ENCODE measurements around the gene MAPK4. TPM values are rescaled to one million over a fixed set of nuclear protein-coding genes. Genes with fewer than 3 reads are reported as not detected.

Gene MAPK4
- polyA plus RNA-seq, 1 donor: 9.7 TPM

DNA sequence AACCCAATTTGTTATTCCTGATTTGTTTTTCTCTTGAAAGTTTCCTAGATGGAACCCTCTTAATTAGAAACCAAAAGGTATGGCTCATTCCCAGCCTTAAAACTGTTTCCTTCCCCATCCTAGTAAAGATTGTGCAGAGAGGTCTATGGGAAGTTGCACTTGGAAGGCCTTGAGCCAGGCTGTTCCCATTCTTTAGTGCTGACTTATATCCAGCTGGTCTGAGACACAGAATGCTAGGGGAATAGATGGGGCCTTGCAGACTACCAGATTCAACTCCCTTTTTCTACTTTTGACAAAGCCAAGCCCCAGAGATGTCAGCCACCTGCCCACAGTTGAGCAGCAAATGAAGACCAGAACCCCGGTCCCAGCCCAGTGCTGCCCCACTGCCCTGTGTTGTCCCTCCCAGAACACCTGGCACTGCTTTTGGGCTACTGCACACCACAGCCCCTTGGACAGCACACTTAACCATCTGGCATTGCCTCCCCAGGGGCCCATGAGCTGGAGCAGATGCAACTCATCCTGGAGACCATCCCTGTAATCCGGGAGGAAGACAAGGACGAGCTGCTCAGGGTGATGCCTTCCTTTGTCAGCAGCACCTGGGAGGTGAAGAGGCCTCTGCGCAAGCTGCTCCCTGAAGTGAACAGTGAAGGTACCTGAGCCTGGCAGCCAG lies 161.7 kb downstream of the MAPK4 start:
- peak; percentile 20 for DNase-seq

DNA sequence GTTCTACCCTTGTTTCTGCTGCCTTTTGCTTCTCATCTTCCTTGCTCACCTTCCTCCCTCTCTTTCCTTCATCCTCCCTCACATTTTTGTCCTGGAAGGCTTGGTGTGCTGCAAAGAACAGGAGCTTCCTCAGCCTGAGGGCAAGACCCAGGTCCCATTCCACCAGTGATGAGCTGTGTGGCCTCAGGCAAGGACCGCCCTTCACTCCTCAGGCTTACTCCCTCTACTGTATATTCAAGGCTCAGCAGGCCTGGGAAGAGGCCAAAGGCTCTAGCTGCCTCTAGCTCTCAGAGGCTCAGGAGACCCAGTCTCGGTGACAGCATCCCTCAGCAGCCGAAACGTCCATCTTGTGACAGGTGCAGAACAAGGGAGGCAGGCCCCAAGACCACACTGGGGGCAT lies 162.4 kb downstream of the MAPK4 start:
- DNase-seq: no peak

DNA sequence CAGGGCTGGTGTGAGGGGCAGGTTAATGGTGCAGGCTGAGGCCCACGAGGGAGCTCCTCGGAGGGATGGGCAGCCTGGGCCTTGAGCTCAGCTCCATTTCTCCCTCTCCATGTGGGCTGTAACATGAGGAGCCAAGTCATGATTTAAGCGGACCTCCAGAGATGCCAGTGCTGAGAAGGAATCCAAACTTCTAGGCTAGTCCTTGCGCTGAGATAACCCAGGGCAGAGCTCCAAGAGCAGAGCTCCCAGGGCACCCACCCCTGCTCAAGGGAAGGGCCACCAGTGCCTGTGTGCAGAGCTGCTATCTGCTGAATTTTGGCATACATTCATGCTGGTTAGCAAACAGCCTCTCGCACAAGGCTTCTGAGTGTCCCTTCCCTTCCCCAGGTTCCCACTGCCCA lies 164.9 kb downstream of the MAPK4 start:
- DNase-seq: no peak

DNA sequence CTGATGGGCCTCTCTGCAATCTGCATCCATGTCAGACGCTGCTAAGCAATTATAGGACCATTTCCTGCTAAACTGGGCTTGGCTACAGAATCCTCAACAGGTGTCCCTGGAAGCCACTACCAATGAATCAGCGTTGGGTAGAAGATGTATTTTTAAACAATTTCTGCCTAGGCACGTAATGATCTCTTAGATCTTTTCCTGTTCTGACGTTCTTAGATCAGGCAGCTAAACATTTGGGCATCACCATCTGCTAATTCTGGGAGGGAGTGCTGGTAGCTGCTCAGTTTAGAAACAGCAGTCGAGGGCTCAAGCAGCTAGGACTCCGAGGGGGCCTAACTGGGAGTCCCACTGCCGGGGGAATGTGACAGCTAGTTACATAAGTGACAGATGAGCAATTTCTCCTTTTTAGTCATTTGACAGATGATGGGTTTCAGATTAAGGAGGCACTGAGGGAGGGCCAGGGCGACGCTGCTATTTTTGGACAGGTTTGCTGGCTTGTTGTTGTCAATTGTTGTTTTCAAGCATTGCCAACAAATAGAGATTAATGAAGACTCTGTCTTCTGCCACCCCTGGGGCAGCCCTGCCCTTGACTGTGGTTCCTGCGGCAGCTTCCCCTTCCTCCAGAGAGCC lies 167.2 kb downstream of the MAPK4 start:
- no peak for DNase-seq

DNA sequence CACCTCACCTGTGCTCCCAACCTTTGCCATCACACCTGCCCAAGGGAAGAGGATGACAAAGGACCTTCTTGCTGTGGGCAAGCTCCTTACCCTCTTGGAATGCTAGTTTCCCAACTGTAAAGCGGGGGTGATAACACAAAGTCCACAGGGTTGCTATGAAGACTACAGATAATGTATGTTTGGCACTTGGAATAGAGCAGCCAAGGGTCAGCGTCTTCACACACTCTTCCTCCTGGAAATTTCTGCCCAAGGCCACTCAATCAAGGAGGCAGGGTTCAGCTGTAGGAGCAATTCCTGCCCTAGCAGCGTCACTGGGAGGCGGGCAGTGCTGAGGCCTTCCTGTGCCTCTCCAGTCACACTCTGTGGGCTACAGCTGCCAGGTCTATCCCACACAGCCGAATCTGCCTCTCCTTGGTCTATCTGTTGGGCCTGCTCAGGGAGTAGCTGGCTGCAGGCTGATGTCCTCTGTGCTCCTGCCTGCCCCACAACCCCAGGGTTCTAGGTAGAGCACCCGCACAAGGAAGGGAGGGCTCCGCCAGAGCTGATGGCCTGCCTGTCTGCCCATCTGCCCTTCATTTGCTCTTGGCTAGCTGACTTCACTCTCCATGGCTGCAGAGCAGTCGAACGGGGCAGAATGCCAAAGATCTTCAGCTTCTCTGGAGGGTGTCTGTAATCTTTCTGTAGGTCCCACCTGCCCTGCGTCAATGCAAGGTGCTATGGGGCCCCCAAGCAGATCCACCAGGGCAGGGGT lies 168.0 kb downstream of the MAPK4 start:
- DNase-seq: no peak

DNA sequence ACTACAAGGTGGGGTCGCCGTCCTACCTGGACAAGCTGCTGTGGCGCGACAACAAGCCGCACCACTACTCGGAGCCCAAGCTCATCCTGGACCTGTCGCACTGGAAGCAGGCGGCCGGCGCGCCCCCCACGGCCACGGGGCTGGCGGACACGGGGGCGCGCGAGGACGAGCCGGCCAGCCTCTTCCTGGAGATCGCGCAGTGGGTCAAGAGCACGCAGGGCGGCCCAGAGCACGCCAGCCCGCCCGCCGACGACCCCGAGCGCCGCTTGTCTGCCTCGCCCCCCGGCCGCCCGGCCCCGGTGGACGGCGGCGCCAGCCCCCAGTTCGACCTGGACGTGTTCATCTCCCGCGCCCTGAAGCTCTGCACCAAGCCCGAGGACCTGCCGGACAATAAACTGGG lies 169.5 kb downstream of the MAPK4 start:
- no peak for DNase-seq

DNA sequence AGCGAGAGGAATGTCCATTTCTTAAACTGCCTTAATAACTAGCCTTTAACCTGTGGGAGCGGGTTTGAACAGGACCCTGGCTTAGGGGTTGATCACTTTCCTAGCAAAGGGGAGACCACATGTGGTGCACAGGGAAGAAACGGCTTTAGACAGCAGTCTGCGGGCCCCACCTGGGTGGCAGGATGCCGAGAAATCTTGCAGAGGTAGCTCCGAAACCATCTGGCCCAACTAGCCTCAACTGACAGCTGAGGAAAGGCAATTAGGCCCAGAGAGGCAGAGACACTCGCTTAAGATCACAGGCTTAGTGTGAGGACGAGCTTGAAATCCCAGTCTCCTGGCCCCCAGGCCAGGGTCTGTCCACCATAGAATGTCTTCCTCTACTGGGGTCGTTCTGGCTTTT lies 170.1 kb downstream of the MAPK4 start:
- no peak for DNase-seq

DNA sequence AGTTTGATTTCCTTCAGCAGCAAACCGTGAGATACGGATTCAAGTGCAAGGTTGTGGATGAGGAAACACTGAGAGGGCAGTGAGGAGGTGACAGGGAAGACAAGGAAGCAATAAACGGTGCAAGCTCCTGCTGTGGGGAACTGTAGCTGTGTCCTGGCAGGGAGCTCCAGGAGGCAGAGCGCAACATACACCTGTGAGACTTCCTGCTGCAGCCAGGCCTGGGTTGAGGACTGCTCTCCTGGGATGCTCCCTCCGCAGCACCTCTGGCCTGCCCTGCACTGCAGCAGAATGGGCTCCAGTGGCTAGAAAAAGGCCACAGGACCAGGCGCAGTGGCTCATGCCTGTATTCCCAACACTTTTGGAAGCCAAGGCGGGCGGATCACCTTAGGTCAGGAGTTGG lies 174.5 kb downstream of the MAPK4 start:
- DNase-seq: no peak

DNA sequence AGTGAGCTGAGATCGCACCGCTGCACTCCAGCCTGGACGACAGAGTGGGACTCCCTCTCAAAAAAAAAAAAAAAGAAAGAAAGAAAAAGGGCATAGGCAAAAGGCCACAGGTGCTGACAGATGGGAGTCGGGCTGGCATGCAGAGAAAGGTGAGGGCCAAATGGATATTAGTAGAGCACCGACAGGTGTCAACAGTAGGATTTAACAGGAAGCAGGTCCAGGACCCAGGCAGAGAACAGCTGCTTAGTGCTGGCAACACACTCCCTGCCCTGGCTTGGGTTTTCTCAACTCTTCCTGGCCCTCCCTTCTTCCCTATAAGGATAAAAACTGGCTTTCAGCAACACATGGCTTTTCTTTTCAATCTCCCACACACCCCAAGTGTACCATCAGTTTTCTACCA lies 175.0 kb downstream of the MAPK4 start:
- DNase-seq: no peak

DNA sequence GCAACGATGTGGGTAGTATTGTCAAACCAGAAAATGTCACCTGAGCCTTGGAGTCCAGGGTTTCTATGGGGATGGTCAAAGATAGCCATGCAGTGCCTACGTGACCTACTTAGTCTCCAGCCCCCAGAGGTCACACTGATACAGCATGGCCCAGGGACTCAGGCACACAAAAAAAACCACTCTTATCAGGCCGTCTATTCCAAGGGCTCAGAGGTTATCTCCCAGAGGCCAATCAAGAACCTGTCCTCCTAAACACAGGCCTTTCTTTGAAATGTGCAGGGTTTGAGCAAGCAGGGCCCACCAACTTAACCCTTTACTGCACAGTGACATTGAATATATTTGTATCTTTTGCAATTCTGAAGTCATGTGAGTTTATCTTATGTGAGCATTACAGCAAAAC lies 177.2 kb downstream of the MAPK4 start:
- DNase-seq: no peak

DNA sequence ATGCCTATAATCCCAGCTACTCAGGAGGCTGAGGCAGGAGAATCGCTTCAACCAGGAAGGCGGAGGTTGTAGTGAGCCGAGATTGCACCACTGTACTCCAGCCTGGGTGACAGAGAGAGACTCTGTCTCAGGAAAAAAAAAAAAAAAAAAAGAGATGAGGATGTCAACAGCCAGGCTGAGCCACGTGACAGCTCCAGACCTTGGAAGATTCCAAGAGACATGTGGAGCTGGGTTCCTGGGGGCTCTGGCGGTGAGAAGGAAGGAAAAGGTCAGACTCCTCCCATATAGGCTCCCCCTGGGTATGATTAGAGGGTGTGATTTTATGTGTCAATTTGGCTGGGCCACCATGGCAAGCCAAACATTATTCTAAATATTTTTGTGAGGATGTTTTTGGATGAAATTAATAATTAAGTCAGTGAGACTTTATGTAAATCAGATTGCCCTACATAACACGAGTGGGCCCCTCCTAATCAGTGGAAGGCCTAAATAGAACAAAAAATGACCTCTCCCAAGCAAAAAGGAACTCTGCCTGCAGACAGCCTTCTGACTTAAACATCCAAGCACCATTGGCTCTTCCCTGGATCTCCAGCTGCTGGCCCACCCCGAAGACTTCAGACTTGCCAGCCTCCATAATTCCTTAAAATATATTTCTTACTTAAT lies 178.3 kb downstream of the MAPK4 start:
- no peak for DNase-seq

DNA sequence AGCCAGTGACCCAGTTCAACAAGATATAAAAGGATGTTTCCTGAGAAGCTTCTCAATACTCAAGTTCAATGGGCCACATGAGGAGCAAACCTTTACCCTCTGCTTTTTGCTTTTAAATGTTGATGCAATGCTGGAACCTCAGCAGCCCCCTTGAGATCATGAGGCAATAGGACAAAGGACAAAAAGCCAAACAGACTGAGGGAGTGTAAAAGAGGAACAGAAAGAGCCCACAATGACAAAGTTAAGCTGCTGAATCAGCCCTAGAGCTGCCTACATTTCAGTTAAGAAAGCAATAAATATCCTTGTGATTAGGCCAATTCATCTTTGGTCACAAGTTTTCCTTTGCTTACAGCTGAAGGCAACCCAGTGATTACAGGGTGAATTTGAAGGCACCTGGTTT lies 183.1 kb downstream of the MAPK4 start:
- DNase-seq: no peak

DNA sequence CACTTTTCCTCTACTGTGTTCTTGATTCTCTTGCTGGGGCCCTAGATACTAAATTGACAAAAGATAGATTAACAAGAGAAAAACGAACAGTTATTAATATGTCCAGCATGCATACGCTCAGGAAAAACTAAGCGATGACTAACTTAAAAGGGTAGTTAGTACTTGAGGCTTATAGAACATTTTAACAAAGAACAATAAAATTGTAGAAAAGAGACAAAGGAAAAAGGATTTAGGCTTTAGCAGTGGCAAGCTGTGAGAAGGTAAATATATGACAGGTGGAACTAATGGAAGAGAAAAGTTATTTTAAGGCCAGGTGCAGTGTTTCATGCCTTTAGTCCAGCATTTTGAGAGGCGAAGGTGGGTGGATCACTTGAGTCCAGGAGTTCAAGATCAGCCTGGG lies 184.4 kb downstream of the MAPK4 start:
- DNase-seq: no peak

DNA sequence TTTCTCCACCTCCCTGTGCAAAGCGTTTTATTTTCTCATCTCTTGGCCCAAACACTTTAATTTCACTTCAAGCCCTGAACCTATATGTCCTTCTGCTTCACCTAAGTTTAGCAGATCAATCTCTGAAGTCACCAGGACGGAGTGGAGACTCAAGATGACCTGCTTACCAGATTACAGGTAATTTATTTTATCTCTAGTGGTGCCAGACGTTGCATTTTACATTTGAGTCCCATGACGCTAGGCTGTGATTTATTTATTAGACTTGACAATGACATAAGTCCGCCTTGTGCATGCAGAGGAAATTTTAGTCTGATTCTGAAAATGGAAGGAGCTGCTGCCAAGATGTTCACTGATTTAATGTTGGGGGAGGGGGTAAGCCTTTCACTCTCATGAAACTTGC lies 186.1 kb downstream of the MAPK4 start:
- DNase-seq: no peak

DNA sequence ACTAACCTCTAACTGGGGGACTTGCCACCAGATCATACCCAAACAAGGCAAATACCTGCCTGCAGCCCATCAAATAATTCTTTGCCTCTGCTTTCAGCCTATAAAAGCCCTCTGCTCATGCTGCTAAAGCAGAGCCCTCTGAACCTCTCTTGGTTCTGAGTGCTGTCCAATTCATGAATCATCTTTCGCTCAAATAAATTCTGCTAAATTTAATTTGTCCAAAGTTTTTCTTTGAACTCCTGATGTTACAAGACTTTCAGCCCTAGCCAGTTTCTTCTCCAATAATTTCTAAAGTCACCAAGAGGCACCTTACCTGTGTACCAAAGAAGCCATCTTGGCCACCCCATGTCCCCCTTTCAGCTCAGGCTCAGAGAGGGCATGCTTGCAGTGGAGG lies 188.0 kb downstream of the MAPK4 start:
- no peak for DNase-seq

DNA sequence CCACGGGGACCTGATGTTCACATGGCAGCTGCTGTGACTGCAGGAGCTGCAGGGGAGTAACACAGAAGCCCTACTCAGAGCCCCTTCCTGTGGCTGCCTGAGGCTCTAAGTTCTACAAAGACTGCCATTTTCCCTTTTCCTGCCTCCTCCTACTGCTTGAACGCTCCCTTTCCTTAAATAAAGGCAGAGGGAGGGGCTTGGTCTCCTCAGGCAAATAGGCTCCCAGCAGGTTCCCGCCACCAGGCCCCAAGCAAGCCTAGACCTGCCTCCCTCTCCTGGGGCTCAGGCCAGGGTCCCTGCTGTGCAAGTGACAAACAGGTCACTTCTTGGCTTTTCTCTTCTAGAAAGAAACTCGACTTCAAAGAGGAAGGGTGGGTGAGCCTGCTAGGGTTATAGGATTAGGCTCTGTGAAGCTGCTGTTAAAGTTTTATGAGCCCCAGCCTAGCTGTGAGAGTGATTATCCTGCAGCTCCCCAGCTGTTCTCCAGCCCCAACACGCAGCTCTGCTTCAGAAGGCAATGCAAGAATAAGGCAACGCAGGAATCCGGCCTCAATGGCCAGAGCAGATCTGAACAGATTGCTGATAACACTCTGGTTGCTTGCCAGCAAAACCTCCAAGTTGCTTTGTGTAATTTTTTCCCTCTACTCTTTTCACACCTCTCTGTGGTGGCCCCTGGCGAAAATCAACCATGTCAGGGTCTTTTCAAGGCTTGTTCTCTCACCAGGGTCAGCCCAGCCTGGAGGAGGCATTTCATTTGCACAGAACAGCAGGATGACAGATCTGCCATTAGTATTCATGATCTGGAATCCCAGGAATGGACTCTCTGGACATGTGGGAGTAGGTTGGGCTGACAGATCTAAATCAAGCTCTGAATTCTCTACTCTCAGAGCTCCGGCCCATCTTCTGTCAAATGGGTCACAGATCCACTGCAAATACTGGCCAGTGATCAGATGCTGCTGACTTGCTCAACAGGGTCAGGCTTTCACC lies 188.6 kb downstream of the MAPK4 start:
- no peak for DNase-seq

DNA sequence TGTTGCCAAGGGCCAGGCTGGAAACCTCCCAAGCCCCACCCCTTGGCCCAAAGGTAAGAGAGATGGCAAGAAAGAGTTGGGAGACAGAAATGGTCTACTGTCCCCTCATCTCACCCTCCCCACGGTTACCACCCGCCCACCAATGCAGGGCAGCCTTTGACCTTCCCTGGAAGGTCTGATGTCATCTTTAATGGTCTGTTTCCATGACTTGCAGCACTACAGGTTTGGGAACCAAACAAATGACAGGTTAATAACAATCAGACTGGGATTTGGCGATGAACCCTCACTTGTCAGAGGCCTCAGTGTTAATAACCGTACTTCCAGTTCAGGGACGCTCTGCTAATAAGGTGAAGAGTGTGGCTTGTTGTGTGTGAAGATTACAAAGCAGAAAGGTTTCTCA lies 189.5 kb downstream of the MAPK4 start:
- no peak for DNase-seq

DNA sequence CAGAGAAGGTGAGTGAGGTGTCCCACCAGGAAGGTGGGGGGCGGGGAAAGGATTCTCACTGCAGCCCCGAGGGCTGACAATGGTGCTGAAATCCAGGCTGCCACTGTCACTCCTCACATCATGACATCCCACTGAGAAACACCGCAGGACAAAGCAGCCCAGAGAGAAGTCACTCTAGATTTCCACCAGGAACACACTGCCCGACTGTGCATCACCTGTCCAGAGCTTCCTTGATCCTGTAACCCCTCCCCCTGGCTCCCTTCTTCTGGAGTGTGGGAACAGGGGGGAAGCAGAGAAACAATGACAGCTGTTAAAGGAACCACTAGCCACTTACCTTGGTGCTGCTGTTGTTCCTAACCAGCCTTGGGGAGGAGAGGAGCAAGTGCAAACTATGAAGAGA lies 190.1 kb downstream of the MAPK4 start:
- no peak for DNase-seq

DNA sequence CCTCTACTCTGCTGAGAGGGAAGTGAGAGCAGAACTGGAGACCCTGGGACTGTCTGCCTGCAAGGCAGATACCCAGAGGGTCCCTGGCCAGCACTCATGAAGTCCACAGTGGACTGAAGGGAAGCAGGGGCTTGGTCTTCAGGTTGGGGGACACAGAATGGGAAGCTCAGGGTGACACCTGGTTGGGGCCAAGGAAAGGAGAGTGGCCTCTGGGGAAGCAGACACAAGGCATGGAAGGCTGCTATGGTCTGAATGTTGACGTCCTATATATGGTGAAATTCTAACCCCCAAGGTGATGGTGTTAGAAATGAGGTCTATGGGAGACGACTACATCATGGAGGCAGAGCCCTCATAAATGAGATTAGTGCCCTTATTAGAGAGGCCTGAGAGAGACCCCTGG lies 190.7 kb downstream of the MAPK4 start:
- no peak for DNase-seq

DNA sequence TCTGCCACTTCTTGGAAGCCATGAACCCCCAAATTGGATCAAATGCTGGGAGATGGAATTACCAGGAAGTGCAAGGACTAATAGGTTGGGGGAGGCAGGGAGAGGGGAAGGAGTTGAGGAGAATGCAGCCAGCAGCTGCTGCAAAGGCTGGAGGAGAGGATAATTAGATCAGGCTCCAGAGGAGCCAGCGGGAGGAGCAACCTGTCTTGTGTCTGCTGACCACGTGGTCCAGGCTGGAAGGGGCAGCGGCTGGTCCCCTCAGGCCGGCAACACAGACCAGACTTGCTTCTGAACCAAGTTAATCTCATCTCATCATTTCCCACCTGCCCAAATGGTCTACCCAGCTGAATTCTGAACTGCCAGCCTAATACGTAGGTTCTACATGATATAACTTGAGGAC lies 191.6 kb downstream of the MAPK4 start:
- DNase-seq: no peak

DNA sequence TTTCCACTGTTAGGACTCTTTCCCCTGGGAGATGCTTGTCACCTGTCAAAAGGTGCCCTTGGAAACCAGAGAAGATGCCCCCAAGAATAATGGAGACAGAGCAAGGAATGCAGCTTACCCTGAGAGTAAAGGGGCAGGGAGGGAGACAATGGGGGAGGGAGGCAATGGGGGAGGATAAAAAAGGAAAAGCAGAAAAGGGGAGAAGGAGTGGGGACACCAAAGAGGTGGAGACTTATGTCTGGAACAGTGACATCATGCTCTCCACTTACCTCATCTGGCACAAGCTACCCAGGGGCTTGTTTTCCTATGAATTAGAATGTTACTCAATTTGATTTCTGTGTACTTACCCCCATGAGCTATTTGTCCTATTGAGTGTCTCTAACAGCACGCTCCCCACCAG lies 192.1 kb downstream of the MAPK4 start:
- DNase-seq: no peak

DNA sequence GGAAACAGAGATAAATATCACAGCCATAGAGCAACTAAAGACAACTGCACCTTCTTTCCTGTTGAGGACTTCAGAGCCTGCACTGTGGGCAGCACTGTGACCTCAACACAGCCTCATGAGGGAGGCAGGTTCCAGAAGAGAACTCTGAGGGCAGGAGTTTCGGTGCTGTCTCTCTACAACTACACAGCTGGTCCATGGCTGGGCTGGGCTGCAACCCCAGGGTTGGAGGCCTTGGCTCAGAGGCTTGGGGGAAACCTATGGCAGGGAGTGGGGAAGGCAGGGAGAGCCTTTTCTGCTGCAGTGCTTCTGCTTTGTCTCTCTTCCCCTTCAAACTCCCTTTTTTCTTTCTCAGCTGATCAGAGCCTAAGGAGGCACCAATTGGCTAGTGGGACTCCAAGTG lies 193.4 kb downstream of the MAPK4 start:
- DNase-seq: no peak
